GM21576 (cell line): ENCODE data around the gene SPINK7.
"Not testable (repeated sequence)": the region's sequence is repeated elsewhere in the genome, so short reads cannot be mapped to it uniquely, and the experiment has no call there.

Source experiments
- ATAC-seq: cut with Tn5 transposase; IDR thresholded peaks from one replicate; pipeline ENCODE4 v1.9.1; 2021; ENCODE audit warnings: mild to moderate bottlenecking, moderate library complexity; ENCODE audit not compliant: unreplicated experiment

SPINK7 gene

DNA sequence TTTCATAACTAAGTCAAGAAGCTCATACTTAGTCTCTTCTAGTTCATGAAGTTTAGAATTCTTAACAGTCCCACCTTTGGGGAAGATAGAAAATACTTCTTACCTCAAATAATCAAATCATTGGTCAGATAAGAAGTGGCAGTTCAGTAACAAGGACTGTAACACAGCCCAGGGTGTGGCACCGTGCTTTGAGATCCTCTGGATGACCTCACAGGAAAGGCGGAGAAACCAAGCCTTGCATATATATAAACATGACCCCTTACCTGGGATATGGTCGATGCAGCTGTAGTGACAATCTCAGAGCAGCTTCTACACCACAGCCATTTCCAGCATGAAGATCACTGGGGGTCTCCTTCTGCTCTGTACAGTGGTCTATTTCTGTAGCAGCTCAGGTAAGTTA, at the start of gene SPINK7:
Gene SPINK7 (plus strand): TSS at position 271 of the 400 bp plus-strand sequence. CDS start 61 bp downstream, at position 332.
- no peak for ATAC-seq

DNA sequence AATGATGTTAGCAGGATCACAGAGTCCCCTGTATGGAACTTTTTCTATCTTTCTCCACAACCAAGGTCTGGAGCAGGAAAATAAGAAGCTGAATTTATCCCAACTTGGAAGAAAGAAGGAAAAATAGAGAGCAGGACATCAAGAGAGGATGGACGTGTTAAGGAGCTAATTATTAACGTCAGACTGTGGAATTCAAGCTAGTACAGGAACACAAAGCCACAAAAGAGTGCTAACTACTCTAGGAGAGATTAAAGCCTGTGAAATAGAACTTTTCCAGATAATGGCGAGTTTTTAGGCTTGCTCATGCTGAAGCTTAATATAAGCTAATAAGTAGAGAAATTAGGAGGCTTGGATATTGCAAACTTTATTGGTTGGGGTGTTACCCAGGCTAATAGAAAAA, 44.3 kb upstream of the SPINK7 start:
- no peak for ATAC-seq

DNA sequence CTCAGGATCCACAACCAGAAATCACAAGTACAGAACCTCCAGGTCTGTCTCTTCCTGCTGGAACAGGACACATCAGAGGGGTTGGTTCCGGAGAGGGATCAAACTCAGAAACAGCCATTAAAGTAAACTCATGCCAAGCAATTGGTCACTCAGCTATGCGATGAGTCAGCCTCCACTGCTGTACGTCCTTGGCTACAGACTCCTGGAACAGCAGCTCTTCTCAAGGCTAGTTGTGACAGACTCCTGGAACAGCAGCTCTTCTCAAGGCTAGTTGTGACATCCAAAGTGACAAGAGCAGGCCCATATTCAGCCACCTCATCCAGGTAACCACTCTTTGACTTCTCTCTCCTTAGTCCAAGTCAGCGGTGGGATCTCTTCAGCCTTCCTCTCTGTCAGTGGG, 43.7 kb upstream of the SPINK7 start, which contains the start of gene SPINK13:
Gene SPINK13 (plus strand): TSS at position 229 of the 400 bp plus-strand sequence. CDS start 1,279 bp downstream, outside the sequence.
- ATAC-seq: no peak

DNA sequence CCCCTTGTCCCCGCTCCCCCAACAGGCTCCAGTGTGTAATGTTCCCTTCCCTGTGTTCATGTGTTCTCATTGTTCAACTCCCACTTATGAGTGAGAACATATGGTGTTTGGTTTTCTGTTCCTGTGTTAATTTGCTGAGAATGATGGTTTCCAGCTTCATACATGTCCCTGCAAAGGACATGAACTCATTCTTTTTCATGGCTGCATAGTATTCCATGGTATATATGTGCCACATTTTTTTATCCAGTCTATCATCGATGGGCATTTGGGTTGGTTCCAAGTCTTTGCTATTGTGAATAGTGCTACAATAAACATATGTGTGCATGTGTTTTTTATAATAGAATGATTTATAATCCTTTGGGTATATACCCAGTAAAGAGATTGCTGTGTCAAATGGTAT, 37.1 kb upstream of the SPINK7 start:
- ATAC-seq: not testable (repeated sequence)

DNA sequence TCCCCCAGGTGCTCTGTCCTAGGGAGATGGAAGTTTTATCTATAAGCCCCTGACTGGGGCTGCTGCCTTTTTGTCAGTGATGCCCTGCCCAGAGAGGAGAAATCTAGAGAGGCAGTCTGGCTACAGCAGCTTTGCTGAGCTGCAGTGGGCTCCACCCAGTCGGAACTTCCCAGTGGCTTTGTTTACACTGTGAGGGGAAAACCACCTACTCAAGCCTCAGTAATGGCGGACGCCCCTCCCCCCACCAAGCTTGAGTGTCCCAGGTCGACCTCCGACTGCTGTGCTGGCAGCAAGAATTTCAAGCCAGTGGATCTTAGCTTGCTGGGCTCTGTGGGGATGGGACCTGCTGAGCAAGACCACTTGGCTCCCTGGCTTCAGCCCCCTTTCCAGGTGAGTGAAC, 31.3 kb upstream of the SPINK7 start:
- not testable (repeated sequence) for ATAC-seq

DNA sequence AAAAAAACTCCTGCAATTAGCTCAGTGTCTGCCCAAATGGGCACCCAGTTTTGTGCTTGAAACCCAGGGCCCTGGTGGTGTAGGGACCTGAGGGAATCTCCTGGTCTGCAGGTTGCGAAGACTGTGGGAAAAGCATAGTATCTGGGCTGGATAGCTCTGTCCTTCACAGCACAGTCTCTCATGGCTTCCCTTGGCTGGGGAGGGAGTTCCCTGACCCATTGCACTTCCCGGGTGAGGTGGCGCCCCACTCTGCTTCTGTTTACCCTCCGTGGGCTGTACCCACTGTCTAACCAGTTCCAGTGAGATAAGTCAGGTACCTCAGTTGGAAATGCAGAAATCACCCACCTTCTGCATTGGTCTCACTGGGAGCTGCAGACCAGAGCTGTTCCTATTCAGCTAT, 30.9 kb upstream of the SPINK7 start:
- ATAC-seq: not testable (repeated sequence)

DNA sequence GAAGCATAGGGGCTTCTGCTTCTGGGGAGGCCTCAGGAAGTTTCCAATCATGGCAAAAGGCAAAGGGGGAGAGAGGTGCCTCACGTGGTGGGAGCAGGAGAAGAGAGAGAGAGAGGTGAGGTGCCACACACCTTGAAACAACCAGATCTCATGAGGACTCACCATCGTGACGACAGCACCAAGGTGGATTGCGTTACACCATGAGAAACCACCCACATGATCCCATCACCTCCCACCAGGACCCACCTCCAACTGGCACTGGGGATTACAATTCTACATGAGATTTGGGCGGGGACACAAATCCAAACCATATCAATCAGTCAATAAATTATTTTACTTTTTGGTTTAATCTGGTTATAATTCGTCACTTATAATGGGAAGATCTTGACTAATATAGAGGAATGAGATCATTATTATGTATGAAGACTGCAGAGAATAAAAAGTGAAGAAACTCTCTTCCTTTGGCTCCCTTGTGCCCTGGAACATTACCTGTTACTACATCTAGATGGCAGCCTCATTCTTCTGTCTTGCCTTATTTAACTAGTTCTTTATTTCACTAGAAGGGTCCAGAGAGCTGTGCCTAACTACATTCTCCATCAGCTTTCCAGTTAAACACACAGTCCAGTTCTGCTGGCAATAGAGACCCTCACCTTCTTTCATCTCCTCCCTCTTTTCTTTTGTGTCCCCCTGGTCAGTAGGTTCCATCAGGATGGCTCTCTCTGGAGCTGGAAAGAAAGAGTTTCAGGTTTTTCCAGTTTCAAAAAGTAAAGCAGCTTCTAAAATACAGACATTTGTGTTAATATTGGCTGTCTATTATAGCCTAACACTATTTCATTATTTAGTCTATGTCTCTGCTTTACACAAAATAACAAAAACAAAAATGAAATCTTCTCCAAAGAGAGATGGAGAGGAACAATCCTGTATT, 21.7 kb upstream of the SPINK7 start:
- ATAC-seq: peak; percentile 72

DNA sequence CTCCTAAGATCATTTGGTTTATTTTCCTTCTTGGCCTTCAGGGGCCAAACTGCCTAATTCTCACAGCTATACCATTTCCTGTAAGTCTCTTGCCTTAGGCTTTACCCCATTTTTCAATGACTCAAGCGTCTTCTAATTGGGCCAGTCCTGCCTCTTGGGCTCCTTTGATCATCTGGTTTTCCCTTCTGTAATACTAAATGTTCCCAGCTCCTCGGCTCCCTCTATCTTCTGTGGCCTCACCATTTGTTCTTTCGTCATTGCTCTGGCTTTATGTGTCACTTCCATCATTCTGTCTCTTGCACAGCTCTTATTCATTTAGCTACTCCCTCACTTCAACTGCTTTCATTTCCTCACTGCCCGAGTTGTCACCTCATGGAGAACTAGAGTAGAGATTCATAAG, 14.5 kb upstream of the SPINK7 start:
- ATAC-seq: no peak

DNA sequence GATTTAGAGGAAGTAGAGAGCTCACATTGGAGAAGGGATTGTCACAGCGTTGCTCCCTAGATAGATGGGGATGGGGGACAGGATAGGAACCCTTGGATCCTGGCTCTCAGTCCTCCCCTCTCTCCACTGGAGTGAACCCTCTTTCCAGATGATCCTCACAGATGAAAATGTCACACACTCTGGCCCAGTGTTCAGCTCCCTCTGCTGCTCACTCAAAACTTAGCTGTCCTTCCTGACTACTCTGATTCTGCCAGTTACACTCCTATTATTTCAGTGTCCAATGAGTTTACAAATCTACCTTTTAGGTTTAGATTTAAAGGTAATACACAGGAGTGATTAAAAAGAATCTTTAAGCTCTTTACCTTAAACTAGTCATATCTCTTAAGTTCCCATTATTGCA, 5.8 kb upstream of the SPINK7 start:
- no peak for ATAC-seq

DNA sequence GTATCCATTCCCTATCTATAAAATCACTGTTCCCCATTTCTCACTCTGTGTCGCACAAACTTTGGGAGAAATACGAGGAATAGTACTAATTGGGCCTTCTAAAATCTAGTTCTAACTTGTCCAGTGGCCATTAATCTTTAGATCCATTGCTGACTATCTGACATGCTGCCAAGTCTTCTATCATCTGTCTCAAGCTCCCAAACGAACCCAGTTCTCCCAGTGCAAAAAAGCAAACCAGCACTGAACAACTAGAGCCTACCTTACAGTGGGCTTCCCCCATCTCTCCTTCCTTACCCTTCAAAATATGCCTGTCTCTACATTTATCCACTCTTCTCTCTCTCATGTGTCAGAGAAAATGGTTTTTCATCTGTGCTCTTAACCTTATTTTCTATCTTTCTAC, 3.2 kb upstream of the SPINK7 start:
- no peak for ATAC-seq

DNA sequence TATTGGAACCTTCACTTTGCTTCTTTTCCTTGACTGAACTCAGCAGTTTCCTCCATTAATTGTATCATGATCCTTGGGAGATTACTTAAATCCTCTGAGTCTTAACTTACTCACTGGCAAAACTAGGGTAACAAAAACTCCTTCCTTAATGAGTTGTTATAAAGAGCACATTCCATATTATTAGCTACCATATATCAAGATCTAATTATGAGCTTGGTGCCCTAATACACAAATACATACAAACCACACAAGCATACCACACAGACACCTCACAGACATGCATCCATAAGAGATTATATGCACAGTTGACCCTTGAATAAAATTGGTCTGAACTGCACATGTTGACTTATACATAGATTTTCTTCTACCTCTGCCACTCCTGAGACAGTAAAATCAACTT, 2.5 kb upstream of the SPINK7 start:
- ATAC-seq: no peak

DNA sequence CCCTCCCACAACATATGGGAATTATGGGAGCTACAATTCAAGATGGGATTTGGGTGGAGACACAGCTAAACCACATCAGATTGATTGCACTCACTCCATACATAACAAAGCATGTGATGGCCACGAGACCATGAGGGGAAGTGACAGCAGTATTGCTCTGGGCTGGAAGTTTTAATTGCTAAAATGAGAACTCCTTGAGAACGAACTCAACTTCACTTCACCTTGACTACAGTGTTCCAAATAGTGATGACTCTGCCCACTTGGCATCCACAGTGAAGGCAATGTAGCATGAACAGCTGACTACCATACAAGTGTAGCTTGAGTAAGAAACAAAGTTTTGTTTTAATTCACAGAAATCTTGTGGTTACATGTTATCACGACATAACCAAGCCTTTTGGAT, 739 bp upstream of the SPINK7 start:
- ATAC-seq: no peak

DNA sequence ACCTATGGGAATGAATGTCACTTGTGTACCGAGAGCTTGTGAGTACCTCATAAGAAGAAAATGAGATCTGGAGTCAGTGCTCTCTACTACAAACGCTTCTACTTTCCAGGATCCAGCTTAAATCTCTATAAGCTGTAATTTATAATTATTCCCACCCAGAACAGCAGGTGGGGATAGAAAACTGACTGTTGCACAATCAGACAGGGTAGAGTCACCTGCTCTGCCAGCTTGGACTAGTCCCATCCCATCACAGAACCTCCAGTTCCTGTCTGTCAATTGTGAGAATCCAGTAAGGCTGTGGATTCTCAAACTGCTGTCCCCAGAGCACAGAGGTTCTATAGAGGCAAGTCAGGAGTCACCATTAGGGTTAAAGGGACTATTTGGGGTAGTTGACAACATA, 2.0 kb downstream of the SPINK7 start:
- ATAC-seq: no peak

DNA sequence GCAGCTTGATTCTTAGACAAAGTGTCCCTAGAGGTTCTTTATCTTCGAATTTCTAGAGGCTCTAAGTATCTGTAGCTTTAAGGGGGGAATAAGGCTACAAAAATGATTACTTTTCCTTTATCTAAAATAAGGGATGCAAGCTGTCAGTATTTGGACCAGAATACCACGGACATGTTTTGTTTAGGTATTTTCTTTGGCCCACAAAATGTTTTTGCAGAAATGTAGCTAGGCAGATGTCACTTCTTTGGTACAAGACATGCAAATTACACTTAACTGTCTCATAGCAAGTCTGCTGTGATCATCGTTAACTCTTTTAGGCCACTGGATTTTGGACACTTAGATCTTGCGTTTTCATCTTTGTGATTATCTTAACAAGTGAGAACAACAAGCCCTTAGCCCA, 2.5 kb downstream of the SPINK7 start:
- ATAC-seq: no peak

DNA sequence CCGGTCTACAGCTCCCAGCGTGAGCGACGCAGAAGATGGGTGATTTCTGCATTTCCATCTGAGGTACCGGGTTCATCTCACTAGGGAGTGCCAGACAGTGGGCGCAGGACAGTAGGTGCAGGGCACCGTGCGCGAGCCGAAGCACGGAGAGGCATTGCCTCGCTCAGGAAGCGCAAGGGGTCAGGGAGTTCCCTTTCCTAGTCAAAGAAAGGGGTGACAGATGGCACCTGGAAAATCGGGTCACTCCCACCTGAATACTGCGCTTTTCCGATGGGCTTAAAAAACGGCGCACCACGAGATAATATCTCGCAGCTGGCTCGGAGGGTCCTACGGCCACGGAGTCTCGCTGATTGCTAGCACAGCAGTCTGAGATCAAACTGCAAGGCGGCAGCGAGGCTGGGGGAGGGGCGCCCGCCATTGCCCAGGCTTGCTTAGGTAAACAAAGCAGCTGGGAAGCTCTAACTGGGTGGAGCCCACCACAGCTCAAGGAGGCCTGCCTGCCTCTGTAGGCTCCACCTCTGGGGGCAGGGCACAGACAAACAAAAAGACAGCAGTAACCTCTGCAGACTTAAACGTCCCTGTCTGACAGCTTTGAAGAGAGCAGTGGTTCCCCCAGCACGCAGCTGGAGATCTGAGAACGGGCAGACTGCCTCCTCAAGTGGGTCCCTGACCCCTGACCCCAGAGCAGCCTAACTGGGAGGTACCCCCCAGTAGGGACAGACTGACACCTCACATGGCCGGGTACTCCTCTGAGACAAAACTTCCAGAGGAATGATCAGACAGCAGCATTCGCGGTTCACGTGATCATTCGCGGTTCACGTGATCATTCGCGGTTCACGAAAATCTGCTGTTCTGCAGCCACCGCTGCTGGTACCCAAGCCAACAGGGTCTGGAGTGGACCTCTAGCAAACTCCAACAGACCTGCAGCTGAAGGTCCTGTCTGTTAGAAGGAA, 8.1 kb downstream of the SPINK7 start:
- not testable (repeated sequence) for ATAC-seq

DNA sequence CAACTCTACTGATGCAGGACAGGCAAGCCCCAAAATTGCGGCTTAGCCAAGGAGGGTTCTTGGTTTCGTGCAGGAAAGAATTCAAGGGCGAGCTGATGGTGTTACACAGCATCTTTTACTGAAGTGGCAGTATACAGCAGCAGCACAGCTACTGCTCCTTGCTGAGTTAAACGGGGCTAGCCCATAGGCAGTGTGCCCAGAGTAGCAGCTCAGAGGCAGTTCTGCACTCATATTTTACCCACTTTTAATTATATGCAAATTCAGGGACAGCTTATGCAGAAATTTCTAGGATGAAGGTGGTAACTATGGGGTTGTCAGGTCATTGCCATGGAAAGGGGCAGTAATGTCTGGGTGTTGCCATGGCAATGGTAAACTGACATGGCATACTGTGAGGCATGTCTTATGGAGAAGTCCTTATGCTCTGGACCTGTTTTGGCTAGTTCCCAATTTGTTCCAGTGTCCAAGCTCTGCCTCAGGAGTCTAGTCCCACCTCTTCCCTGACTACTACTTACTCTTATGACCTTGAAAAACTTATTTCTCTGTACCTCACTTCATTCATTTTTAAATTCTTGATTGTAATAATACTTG, 21.1 kb downstream of the SPINK7 start:
- ATAC-seq: no peak

DNA sequence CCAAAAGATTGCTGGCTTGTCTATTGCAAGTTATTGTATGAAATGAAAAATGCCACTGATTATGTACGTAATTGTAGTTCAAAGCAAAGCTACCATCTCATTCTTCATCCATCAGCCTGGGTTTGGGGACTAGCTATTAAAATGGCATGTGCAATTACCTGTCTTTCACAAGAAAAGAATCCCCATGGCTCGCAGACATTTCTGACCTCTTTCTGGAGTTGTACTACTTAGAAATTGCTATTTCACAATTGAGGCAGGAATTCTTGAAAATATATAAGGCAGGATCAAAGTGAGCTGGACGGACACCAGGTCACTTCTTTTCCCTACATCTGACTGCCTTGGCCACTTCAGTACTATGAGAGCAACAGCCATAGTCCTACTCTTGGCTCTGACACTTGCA, 23.0 kb downstream of the SPINK7 start, which contains the start of gene SPINK9:
Gene SPINK9 (plus strand): TSS at position 301 of the 400 bp plus-strand sequence. CDS start 55 bp downstream, at position 356.
- ATAC-seq: no peak

DNA sequence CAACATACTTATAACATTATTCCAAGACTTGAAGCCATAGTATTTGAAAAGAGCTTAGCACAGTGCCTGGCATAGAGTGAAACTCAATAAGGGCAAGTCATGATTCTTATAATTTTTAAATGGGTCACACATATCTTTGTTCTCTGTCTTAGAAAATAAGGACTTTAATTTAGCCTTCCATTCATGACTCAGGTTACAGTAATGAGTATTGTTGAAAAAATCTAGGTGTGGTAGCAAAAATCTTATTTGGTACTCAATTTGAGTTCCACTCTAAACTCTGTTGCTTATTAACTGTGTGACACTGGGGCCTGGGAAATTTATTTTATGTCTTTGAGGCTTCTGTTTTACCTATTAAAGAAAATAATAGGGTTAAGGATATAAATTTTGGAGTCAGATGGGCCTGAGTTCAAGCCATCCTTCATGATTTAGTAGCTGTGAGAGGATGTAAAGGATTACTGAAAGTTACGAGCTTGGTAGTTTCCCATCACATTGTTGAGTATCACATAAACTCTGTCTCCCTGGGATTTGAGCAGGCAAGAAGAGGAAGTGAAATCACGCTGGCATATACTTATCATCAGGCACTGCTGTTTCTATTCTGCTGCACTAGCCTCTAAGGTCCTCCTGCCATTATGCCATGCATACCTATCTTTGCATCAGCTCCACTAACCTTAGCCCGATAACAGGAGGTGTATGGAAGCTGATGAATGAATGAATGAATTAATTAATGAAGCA, 24.6 kb downstream of the SPINK7 start:
- peak; percentile 84 for ATAC-seq

DNA sequence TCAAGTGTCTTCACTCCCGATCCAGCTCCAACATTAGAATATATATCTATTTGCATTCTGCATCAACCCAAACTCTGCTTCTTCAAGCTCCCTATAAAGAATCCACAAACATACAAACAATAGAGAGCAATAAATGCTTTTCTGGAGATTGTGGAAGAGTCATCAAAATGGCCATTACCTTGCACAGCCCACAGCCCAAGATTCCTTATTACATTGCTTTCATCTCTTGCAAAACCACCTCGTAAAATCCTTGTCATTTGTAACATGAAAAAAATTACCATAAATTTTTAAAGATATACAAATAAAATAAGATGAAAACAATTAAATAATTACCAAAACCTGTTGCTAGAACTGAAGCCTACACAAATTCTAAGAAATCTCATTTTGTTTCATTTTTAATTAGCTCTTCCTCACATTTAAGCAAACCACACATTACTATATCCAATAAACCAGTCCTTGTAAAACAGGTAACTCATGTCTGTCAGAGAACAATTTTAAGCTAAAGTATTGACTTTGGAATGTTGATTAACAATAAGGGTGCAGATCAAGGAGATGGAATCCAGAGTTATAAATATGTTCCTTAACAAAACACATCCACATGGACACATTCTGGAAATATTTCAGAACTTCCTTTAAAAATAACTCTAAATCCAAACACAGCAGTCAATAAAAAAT, 30.3 kb downstream of the SPINK7 start:
- no peak for ATAC-seq

DNA sequence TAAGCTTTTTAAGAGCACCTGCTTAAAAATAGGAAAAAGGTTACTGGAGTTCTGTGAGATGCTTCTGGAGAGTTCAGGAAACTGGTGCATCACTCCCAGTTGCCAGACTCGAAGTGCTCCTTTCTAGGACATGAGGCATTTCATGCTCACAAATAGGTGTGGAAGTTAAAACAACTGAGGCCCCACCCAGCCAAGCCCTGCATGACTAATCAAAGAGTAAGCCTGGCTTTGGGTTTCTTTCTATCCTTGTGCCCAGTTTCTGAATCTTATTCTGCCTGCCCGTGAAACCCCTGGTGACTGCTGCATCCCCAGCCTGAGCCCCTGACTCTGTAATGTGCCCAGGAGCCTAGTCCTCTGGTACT, 30.8 kb downstream of the SPINK7 start:
- ATAC-seq: no peak
